DOHH2 (cell line): Measurements from ENCODE around the gene NAP1L4.

ENCODE experiments used
- EZH2phosphoT487 ChIP-seq: fragments of 200-600 bp; sonication (generic); IDR thresholded peaks from 2 replicates; pipeline ENCODE4 v1.6.1; 2017; ENCODE audit warnings: borderline replicate concordance, mild to moderate bottlenecking, antibody characterized with exemption, low read length, moderate library complexity, mixed read lengths
- TF ChIP-seq, protein P1 (sequence below): fragments of 200-600 bp; sonication (generic); IDR thresholded peaks from one replicate; pipeline ENCODE4 v1.5.1; 2014; ENCODE audit warnings: antibody characterized with exemption, mild to moderate bottlenecking, low read depth, low read length; ENCODE audit not compliant: poor library complexity, severe bottlenecking

DNA sequence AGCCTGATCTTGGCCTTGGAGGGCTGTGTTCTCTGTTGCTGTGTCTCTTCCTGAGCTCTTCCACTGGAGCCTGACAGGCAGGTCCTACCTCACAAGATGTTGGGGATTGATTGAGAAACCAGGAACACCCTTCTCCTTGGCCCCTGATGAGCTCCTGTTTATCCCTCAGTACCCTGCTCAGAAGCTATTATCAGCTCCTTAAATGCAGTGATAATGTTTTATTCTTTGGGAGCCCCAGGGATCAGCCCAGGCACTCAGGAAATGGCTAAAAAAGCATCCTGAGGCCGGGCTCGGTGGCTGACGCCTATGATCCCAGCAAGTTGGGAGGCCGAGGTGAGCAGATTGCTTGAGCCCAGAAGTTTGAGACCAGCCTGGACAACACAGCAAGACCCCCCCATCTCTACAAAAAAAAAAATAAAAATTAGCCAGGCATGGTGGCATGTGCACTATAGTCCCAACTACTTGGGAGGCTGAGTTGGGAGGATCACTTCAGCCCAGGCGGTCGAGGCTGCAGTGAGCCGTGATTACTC lies 58.0 kb downstream of the NAP1L4 start:
- TF ChIP-seq, protein P1, sequence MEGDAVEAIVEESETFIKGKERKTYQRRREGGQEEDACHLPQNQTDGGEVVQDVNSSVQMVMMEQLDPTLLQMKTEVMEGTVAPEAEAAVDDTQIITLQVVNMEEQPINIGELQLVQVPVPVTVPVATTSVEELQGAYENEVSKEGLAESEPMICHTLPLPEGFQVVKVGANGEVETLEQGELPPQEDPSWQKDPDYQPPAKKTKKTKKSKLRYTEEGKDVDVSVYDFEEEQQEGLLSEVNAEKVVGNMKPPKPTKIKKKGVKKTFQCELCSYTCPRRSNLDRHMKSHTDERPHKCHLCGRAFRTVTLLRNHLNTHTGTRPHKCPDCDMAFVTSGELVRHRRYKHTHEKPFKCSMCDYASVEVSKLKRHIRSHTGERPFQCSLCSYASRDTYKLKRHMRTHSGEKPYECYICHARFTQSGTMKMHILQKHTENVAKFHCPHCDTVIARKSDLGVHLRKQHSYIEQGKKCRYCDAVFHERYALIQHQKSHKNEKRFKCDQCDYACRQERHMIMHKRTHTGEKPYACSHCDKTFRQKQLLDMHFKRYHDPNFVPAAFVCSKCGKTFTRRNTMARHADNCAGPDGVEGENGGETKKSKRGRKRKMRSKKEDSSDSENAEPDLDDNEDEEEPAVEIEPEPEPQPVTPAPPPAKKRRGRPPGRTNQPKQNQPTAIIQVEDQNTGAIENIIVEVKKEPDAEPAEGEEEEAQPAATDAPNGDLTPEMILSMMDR = no peak
- TF ChIP-seq EZH2phosphoT487 = no peak
